GM12892 (cell line): Measurements from ENCODE around the gene ZNF384.

Experiments used
- POLR2A ChIP-seq: IDR thresholded peaks from 2 replicates; pipeline ENCODE4 v1.6.1; 2011; ENCODE audit warnings: low read depth, low read length, control low read depth
- POLR2AphosphoS5 ChIP-seq: IDR thresholded peaks from 2 replicates; pipeline ENCODE4 v1.6.1; 2011; ENCODE audit warnings: low read depth, low read length, control low read depth
- TAF1 ChIP-seq: IDR thresholded peaks from 2 replicates; pipeline ENCODE4 v1.6.1; 2011; ENCODE audit warnings: low read depth, mild to moderate bottlenecking, control low read depth, low read length, borderline replicate concordance

DNA sequence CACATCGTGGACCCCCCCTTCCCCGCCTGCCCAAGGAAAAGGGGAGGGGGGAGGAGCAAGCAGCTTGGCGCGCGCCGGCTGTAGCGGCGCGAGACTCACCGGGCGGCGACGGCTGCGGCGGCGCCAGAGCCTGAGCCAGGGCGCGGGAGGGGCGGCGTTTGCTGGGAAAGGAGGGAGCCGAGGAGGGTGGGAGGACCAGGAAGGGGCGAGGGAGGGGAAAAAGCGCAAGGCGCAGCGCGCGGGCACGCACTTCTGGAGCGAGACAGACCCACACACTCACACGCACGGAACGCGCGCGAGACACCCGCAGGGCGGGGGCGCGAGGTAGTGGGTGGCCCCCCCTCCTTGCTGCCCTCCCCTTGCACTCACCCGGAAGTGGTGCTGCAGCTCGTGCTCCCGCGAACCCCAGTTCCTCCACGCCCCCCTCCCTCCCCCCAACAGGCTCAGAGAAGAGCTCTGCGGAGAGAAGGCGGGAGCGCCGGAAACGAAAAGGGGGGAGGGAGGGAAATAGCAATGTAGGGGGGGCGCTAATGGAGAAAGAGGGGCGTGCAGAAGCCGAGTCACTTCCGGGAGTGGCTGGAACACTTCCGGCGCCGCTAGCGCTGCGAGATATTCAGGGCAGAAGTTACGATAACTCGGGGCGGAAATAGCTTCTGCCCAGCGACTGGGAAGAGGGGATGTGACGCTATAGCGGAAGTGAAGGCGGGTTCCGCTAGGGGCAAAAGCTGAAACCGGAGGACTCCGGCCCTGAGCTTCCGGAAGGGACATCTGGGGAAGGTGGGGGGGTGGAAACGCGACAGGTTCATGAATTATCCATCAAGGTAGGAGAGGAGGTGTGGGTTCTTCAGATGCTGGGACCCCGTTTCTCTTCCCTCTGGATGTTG is at the start of gene ZNF384:
- TF ChIP-seq POLR2A, result peak; percentile 72
- peak; percentile 41 for TF ChIP-seq POLR2AphosphoS5
- TF ChIP-seq TAF1, result peak; percentile 65; the same call in 1 of the 2 replicates
